ENCODE data around the gene NPPB. TPM values are rescaled to one million over a fixed set of nuclear protein-coding genes. Genes with fewer than 3 reads are reported as not detected.

NPPB gene
- total and polyA plus RNA-seq, 2 of the 8 experiments (the other 6 are each of a cell fraction or from before 2014, with no cell fraction given), result 0.36 to 0.91 TPM

DNA sequence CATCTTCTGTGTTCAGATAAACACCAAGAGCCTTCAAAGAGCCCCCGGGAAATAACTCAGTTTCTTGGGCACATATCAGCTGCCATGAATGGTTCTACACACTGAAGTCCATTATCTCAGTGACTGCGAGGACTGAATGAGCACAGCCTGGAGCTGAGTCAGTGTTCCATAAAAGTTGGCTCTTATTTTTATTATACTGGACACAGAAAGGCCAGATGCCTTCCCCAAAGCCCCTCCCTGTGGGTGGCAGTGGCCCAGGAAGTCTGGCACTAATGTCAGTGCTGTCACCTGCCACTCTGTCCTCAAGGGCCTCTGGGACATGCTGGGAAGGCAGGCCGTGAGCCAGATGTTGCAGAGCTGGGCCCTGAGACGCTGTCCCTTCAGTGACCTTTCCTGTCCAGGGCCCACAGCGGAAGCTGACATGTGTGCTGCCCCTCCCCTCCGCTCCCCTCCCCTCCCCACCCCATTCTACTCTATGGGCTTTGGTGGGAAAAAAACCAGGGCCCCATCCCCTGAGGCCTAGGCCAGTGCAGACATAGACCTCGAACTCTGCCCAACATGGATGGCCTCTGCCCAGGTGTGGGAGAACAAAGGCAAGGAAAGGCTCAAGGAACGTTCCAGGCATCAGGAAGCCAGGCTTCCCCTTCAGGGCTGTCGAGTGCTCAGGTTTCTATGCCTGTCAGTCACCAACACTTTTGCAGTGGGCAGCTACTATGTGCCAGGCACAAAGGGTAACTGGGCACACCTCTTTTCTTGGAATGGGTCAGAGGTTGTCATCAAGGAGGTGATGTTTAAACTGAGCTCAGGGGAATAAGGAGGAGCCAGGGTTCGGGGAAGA is 22.4 kb upstream of the NPPB start:
- peaks cover 0 to 2% of the 10 kb centered on the region in 2 experiments; a peak in 2 of 4 replicates for H3K9me3 ChIP-seq (ENCODE audit: insufficient read depth in 2 of 2, low read depth in 1 of 2, low read length in 1 of 2)
- H3K27ac ChIP-seq (ENCODE audit: low read depth, low read length), result no peak overlapping the region
- H3K36me3 ChIP-seq (ENCODE audit: control insufficient read depth in 2 of 4, insufficient read depth in 4 of 4, low read length in 3 of 4), result no peaks in the 10 kb centered on the region
- 92% methylated on average over 9 of the region's 10 CpGs; no CpG with 5 or more reads in 1 of the 2 experiments for WGBS, 2 experiments (ENCODE audit: extremely low coverage in 1 of 2, insufficient coverage in 1 of 2, insufficient read length in 1 of 2, insufficient replicate concordance in 2 of 2, low coverage in 1 of 2, low lambda C conversion rate in 2 of 2, missing lambda C conversion rate in 1 of 2)
- H3K27me3 ChIP-seq (replicated peaks in 1 of 4; ENCODE audit: control insufficient read depth in 3 of 4, extremely low read depth in 1 of 4, insufficient read depth in 3 of 4, low read length in 3 of 4), result no peaks in the 10 kb centered on the region
- no peak overlapping the region for H3K23ac ChIP-seq (ENCODE audit: insufficient read length)
- no peak overlapping the region for H2AFZ ChIP-seq (ENCODE audit: low read length)
- no peak overlapping the region; the same call in 1 of the 2 replicates for H2AK5ac ChIP-seq (ENCODE audit: low read depth, low read length)
- no peaks in the 10 kb centered on the region for H3K79me1 ChIP-seq (ENCODE audit: low read depth, low read length)
- no peaks in the 10 kb centered on the region for H3K79me2 ChIP-seq (ENCODE audit: control insufficient read depth in 1 of 2, insufficient read depth in 2 of 2, low read length in 2 of 2)
- H2BK5ac ChIP-seq (ENCODE audit: low read depth, low read length), result peak overlapping the region; percentile 52; the same call in 1 of the 2 replicates
- H3K9ac ChIP-seq (replicated peaks in 1 of 4; ENCODE audit: extremely low read depth in 1 of 4, low read depth in 3 of 4, low read length in 3 of 4), result no peak overlapping the region
- no peak overlapping the region for H3K18ac ChIP-seq (ENCODE audit: extremely low read depth, low read length)
- H2BK12ac ChIP-seq (ENCODE audit: low read depth, low read length), result no peak overlapping the region
- no peak overlapping the region for H2BK120ac ChIP-seq (replicated peaks; ENCODE audit: low read depth, low read length)
- no peaks in the 10 kb centered on the region for H4K20me1 ChIP-seq (replicated peaks in 1 of 2; ENCODE audit: control insufficient read depth in 1 of 2, insufficient read depth in 2 of 2, low read length in 2 of 2)
- no peak overlapping the region for H3K4me2 ChIP-seq (ENCODE audit: insufficient read depth in 1 of 2, low read depth in 2 of 2, low read length in 2 of 2)
- no peak for FAIRE-seq
- no peak overlapping the region for H2BK15ac ChIP-seq (ENCODE audit: low read length)
- H3K14ac ChIP-seq (ENCODE audit: insufficient read length), result no peak overlapping the region
- H4K91ac ChIP-seq (replicated peaks; ENCODE audit: insufficient read length, low read length), result no peak overlapping the region
- no peak overlapping the region for H3K56ac ChIP-seq (replicated peaks; ENCODE audit: insufficient read length, low read depth, low read length)
- H3K4me1 ChIP-seq (replicated peaks in 1 of 4; ENCODE audit: control insufficient read depth in 3 of 4, insufficient read depth in 4 of 4, low read length in 3 of 4), result peaks cover 0 to 10% (median 7%) of the 10 kb centered on the region in 4 experiments; a peak in 6 of 7 replicates
- ChIA-PET CTCF (ENCODE audit: partially characterized antibody) (interaction anchor here (0.6 to 6.2 kb wide), 12 partner anchors 8 to 70 kb away, joined by 3 to 46 read pairs (median 6); no protein-coding TSS in a partner anchor), POLR2A (ENCODE audit: partially characterized antibody) (interaction anchor here (1.2 to 9.5 kb wide), 2 partner anchors 28 to 33 kb away, joined by 4 to 109 read pairs; partner anchors contain the start of gene NPPA)
- no peak overlapping the region for H3K4ac ChIP-seq (replicated peaks; ENCODE audit: insufficient read length, low read depth, low read length)
- H4K5ac ChIP-seq (ENCODE audit: insufficient read length, low read depth, low read length), result no peak overlapping the region
- H4K8ac ChIP-seq (ENCODE audit: extremely low read depth, insufficient read depth, low read length), result no peak overlapping the region; the same call in 1 of the 2 replicates
- no peaks in the 10 kb centered on the region for H3K23me2 ChIP-seq (ENCODE audit: low read depth, low read length)
- no peak overlapping the region for H2BK20ac ChIP-seq (ENCODE audit: low read length)
- DNase-seq (ENCODE audit: low read depth in 1 of 2, low spot score in 2 of 2), result no peak
- no peak overlapping the region for H3K4me3 ChIP-seq (ENCODE audit: extremely low read depth in 1 of 4, insufficient read depth in 2 of 4, low read depth in 3 of 4, low read length in 4 of 4)
- TF ChIP-seq MAFK (IDR thresholded peaks at IDR 0.05; ENCODE audit: low read depth, low read length) (no peak), SP4 (IDR thresholded peaks at IDR 0.05; ENCODE audit: low read length) (no peak), CTBP2 (IDR thresholded peaks at IDR 0.05; ENCODE audit: borderline replicate concordance, insufficient read depth, insufficient read length, low read length) (no peak), SP2 (IDR thresholded peaks at IDR 0.05; ENCODE audit: low read length) (no peak), TAF7 (optimal IDR thresholded peaks at IDR 0.05; ENCODE audit: borderline replicate concordance, low read depth, low read length) (no peak), TEAD4 (IDR thresholded peaks at IDR 0.05; ENCODE audit: low read depth, low read length) (no peak), GTF2F1 (IDR thresholded peaks at IDR 0.05; ENCODE audit: borderline replicate concordance, low read depth, low read length) (no peak), ZNF274 (IDR thresholded peaks at IDR 0.05; ENCODE audit: borderline replicate concordance, extremely low read depth, low read length) (no peak), GABPA (IDR thresholded peaks at IDR 0.05; ENCODE audit: borderline replicate concordance, insufficient read depth, low read length) (no peak), SIN3A (conservative IDR thresholded peaks at IDR 0.05 in 1 of 2, IDR thresholded peaks at IDR 0.05 in 1 of 2; ENCODE audit: low read depth in 1 of 2, low read length in 2 of 2) (no peak), KDM5A (IDR thresholded peaks at IDR 0.05; ENCODE audit: low read length) (no peak)

Data from H1 (cell line).